GM18511 (cell line): Measurements from ENCODE around the gene SMARCA1.

Experiments used
- ATAC-seq: cut with Tn5 transposase; IDR thresholded peaks from one replicate; pipeline ENCODE4 v1.9.1; 2021; ENCODE audit warnings: mild to moderate bottlenecking, moderate library complexity; ENCODE audit not compliant: unreplicated experiment

Gene SMARCA1

GRCh38 chrX:129462707-129463106 is 60.6 kb downstream of the SMARCA1 start:
- no peak for ATAC-seq

DNA sequence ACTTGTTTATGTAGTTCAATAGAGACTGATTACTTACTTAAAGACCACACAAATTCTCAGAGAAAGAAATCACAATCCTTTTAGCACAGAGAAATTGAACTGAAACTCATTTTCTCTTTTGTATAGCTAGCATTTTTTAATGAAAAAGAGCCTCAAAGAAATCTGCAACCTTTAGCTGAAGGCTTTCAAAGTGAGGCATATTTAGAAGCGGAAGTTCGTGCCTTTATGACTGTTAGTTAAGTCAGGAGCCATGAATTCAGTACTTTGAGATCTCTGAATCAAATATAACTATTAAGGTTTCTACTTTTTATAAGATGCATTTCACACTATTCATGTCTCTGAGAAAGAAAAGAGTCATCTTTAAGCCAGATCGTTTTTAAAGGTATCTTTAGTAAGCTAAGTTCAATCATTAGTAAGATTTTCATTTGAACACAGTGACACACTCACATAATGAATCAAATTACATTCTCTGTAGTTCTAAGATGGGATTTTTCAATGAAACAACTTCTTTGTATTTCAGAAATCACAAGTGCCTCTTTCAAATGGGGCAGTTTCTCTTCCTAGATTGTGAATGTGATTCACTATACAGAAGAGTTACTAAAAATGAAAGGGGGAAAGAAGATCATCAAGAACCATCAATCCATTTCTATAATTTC is 61.4 kb downstream of the SMARCA1 start:
- no peak for ATAC-seq

DNA sequence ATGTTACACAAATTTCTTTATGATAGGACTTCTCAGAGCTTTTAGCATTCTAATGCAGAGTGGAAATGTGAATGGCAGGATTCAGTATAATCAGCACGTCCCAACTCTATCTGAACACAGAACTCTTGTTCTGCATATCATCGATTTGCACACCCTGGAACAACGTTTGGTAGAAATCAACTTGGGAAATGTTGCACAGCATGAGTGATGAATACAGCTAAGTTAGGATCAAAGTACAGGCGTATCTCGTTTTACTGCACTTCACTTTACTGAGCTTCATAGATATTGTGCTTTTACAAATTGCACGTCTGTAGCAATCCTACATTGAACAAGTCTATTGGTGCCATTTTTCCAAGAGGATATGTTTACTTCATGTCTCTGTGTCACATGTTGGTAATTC is 70.8 kb downstream of the SMARCA1 start:
- ATAC-seq = no peak

- no peak for ATAC-seq
Measured at GRCh38 chrX:129450123-129450522, 73.2 kb downstream of the SMARCA1 start.

GRCh38 chrX:129449148-129449547 is 74.1 kb downstream of the SMARCA1 start:
- ATAC-seq = no peak

DNA sequence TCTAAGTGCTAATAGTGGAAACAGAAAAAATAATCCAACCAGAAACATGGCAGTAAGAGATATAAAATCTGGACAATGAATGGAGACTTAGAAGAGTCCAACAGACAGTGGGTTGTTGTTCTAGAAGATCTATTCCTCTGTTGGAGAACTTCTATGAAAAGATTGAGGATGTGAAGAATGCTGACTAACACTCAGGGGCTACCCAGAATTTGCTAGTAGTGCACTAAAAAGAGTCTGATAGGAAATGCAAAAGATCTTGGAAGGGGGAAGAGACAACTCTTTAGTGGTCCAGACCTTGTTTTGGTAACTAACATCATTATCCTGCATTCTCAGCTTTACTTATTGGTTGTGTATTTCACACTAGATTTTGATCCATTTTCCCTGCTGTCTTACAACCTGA is 77.9 kb downstream of the SMARCA1 start:
- ATAC-seq = no peak

DNA sequence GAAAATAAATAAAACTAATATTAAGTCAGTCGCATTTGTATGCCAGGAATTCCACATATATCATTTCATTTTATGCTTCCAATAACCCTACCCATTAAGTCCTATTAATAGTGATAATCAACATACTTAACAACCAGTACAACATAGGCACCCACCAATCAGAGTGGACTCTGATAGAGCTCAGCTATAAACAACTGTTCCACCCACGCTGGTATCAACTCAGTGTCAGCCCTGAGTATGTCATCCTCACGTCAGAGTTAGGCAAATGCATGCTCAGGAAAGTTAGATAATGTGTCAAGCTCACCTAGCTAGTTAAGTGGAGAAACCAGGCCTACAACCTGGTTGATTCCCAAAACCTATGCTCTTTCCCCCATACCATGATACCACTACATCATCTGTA is 89.3 kb downstream of the SMARCA1 start:
- ATAC-seq = no peak

GRCh38 chrX:129433461-129433860 is 89.8 kb downstream of the SMARCA1 start:
- no peak for ATAC-seq

DNA sequence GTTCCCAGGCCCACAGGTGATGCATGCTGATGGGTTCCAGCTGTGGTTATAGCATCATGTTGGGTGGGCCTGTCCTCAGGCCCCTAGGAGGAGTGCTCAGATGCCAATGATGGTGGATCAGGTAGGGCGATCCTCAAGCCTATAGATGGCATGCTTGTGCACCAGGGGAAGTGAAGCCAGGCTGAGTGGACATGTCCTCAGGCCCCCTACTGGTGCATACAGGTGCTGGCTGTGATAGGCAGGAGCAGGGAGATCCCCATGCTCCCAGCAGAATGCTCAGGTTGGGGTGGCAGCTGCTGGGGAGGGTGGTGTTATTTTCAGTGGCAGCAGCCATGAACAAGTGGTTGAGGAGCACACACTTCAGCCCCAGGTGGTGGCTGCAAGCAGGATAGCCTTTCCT is 96.0 kb downstream of the SMARCA1 start:
- ATAC-seq = peak; percentile 65

DNA sequence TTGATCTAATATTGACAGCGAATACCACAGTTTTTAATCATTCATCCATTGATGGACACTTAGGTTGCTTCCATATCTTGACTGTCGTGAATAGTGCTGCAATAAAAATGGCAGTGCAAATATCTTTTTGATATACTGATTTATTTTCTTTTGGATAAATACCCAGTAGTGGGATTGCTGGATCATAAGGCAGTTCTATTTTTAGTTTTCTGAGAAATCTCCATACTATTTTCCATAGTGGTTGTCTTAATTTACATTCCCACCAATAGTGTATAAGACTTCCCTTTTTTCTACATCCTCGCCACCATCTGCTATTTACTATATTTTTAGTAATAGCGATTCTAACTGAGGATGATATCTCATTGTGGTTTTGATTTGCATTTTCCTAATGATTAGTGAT is 100.1 kb downstream of the SMARCA1 start:
- ATAC-seq = no peak

DNA sequence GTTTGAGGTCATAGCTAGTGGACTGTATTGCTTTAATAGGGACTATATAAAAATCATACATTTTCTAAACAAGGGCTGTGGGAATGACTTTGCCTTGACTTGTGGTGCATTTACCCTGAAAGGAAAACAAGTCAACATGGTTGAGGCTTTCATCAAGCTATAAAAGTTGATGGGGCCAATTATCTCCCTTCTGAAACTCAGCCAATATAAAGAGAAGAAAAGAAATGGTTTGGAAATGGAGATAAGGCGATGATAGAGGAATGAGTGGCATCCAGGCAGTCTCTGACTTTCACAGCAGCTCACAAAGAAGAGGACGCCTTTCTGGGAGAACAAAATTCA is 118.7 kb downstream of the SMARCA1 start:
- no peak for ATAC-seq

DNA sequence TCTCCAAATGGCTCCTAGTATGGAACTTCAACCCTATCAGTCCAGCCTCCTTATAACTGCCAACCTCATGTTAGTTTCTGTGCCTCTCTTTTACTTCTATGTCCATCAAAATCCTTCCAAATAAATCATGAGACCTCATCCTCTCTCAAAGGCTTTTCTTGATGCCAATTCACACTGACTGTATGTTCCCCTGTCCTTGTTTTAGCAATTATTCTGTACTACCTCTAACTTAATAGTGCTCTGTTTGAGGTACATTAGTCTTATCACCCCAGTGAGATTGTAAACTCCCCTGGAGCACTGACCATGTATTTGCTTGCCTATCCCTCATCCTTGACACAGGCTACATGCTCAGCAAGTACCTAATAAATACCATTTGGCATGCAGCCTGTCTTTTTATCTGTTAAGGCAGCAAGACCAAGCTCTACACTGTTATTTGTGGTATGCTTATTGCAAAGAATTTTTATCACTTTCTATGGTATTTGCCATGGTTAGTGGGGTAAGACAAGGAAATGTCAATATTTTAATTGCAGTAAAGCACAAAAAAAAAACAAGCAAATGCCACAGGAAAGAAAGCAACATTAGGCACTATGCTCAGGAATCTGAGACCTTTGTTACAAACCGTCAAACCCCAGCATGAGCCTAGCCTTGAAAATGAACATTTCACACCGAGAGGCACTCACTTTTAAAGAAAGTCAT is 119.2 kb downstream of the SMARCA1 start:
- no peak for ATAC-seq
